Inflammatory macrophage (primary cell): ENCODE results near the gene COL23A1.
"Not testable (repeated sequence)": the region's sequence is repeated elsewhere in the genome, so short reads cannot be mapped to it uniquely, and the experiment has no call there.

Source experiments
- DNase-seq, 2 donors: peaks; one replicate each; pipeline ENCODE4 v3.0.0-alpha.2; 2020 to 2022

The COL23A1 gene

DNA sequence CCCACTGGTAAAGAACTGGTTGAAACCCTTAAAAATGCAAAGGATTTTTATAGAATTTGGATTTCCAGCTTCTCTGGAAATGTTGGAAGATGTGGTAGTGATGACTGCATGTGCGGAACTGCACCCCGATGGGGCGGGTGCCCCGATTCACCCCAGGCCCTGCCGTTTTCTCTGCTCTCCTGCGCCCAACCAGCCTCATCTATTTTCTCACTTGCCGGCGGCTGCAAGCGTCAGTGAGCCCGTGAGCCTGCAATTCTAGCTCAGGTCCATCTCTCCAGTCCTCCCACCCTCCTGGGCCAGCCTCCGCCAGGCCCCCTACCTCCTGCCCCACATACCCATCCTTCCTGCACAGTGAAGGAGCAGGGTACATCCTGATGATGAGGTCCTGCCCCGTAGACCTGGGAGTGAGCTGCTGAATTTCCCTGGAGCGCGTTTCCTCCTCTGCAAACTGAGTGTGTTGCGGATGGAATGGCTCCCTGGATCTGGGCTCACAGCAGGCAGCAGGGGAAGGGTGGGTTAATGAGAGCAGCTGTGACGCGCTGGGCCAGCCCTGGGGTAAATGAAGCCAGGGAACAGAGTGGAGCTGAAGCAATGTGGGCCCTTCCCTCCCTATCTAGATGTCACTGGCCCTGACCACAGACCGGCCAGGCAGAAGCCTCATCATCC lies 311.7 kb downstream of the COL23A1 start:
- no peak for DNase-seq

DNA sequence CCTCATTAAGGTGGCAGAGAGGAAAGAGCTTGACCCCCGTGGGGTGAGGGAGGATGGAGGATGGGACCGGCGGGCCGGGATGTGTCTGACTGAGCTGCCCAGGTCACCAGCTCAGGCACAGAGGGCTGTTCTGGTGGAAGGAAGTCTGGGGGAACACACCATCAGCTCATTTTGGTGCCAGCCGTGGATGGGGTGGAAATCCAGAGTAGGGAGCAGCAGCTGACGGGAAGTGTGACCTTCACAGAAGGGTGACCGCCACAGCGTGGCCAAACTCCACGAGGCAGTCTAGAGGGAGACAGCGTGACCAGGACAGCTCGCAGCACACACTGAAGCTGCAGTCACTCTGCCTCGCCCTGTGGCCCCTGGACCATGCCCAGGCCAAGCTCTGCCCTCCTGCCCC lies 312.3 kb downstream of the COL23A1 start:
- DNase-seq = no peak

DNA sequence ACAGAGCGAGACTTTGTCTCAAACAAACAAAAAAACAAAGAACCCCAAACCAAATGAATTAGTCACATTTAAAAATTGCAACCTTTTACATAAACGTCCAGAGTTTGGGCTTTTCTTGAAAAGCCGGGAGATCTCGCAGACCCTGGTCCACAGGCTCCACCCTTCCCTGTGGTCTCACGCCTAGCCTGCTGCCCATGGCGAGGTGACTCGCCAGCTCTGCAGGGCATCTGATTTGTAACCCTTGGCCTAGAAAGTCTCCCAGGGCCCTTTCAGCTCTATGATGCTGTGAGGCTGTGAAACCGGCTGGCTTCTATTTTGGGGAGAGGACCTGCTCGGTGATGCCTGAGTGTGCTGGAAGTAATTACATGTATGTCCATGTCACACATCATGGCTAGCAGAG lies 312.8 kb downstream of the COL23A1 start:
- DNase-seq = no peak

DNA sequence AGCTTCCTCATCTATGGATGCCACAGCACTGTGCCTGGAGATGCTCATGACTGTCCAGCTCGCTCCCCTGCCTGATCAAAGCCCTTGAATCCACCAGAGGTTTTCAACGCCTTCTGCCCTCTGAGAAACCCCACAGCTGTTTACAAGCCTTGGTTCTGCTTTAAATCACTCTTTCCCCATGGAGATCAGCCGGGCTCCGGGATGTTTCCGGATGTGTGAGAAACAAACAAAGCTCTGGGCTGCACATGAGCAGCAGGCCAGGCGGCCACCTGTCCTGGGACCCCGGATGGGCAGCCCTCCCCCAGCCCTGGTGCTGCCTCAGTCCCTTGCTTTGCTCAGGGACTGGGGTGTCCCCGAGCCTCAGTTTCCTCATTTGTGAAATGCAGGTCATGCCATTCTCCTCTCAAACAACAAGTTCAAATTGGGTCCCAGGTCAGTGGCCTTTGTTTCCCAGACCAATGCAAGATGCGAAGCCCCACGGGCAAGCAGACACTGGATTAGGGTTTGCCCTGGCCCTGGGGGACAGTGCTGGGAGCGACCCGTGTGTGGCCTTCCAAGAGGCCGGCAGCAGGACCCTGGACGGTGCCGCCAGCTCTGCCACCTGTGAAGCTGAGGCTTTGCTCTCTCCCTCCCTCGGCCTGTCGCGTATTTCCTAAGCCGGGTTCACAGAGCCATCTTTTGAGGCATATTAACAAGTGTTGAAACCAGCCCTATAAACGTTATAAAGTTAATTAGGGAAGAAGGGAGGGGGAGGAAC lies 315.2 kb downstream of the COL23A1 start:
- no peak for DNase-seq

DNA sequence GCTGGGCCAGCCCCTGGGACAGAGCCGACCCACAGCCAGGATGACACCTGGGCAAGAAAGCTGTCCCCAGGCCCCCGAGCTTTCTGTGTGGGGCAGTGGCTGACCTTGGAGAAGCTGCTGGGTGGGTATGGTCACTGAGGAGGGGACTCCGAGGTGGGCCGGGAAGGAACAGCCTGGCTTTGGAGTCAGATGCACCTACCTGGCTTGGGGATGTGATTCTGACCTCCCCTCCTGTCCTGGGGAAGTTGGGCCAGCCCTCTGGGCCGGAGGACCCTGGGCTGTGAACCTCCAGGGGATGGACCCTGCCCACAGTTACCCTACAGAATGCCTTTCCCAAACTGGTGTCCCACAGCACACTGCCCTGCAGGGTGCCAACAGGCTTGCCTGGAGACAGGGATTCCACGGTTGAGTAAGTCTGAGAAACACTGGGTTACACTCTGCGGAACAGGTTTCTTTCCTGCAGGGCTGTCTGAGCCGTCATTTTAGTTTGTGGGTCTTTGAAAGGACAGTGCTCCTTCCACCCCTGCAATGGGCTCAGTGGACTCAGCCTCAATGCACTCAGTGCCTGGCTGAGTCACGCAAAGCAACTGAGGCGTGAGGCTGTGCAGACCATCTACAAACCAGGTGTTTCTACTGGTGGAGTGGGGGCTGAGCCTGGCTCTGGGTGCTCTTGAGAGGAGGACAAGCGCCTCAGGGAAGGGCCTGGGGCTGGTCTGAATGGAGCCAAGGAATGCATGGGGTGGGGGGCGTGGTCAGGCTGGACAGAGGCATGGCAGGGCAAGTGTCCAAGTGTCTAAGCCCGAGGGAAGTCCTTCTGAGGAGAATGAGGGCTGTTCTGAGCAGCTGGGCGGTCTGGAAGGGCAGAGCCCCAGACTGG lies 316.3 kb downstream of the COL23A1 start:
- DNase-seq = no peak

DNA sequence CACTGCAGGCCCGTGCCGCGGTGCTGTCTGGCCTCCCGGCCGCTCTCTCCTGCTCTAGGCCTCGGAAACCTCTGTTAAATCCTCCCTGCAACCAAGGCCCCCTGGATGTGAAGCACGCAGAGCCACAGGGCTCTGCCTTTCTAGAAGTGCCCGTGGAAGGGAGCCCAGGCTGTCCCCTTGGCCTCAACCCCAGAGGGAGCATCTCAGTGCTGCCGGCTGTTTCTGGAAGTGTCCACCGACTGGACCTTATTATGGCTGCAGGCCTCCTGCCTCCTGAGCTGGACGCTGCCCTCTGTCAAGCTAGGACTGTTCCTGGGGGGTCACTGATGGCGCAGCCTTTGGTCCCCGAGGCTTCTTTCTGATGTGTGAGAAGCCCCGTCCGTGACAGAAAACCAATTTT lies 317.2 kb downstream of the COL23A1 start:
- no peak for DNase-seq

DNA sequence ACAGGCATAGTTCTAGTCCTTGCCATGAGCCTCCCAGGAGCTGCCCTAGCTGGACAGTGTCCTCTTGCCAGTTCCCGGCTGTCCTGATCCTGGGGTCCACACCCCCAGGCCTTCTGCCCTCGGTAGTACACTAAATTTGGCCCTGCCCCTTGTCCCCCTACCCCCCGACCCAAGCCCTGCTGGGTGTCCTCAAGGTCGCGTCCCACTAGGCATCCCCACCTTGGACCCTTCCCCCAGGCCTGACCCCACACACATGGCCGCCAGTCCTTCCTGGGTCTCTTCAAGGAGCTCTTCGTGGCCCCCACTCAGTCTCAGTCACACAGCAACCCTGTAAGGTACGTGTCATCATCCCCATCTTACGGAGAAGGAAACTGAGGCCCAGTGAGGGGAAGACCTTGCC lies 317.6 kb downstream of the COL23A1 start:
- DNase-seq = no peak

DNA sequence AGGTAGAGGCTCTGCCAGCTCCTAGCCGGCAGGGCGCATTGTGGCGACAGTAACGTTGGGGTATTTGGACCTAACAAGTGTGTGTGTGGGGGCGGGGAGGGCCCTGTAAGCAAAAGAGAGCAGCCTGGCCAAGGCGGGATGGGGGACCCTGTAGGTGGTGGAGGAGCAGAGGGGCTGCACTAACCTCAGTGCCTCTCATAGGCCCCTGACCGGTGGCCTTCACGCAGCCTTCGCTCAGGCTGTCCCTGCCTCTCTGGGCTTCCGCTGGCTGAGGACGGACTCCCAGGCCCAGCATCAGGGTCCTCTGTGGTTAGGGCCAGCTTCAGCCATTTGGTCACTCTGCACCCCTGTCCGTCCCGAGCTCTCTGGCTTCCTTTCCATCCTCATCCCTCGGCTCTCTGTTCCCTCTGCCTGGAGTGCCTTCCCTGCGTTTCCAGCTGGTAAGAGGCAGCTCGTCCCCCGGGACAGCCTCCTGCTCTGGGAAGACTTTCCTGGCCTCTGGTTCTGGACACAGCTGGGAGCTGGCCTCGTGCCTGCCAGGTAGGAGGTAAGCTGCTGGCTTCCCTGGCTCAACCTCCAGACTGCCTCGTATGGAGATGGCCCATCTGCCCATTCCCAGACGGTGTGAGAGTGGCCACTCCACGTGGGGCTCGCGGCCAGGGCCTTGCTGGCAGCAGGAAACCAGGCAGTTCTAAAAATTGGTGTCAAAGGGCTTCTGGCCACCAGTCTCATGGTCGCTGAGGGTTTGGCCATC lies 318.3 kb downstream of the COL23A1 start:
- no peak for DNase-seq

DNA sequence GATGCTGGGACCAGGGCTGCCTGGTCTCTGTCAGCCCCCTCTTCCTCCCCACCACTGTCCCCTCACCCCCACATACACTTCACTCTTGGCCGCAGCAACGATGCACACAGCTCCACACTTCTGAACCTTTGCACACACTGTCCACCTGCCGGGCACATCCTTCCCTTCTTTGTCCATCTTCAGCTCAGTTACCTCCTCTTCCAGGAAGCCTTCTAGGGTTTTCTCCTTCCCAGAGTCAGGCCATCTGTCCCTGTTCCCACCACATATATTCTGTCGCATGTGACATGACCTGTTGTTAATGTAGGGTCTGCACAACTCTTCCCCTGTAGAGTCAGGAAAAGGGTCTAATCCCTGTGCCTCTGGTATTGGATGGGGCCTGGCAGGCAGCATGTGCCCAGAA lies 319.0 kb downstream of the COL23A1 start:
- no peak for DNase-seq

DNA sequence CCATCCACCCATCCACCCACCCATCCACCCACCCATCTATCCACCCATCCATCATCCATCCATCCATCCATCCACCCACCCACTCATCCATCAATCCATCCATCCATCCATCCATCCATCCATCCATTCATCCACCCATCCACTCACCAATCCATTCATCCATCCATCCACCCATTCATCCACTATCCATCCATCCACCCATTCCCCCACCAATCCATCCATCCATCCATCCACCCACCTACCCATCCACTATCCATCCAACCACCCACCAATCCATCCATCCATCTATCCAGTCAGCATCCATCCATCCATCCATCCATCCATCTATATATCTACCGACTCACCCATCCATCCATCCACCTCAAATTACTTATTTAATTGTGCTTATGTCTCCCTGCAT lies 320.7 kb downstream of the COL23A1 start:
- no peak for DNase-seq

DNA sequence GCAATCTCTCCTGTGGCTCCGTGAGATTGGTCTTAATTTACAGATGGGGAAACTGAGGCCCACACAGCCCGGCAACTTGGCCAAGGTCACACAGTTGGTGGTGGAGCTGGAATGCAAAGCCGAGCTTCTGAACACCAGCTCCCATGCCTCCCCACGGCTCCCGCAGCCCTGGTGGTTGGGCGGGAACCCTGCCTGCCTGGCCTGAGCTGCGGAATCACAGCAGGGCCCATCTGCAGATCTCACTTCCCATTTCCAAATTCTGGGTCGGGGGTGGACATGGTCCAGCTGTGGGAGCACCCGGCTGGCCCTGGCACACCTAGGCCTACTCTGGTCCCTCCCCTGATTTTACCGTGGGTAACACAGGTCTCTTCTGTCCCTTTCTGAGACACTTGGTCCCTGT lies 322.3 kb downstream of the COL23A1 start:
- no peak for DNase-seq

DNA sequence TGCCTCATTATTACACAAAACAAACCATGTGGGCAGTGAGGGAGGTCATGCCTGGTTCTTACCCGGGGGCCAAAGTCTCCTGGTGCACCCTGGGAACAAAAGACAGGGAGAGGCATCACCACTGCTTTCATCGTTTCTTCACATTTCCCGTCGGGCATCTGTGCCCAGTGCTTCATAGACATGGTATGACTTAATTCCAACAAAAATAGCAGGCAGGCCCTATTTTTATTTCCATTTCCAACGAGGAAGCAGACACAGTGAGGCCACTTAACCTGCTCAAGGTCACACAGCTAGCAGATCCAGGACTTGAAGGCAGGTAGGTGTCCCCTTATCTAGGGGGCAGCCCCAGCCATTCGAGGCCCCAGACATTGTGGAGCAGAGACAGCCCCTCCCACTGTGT lies 322.9 kb downstream of the COL23A1 start:
- DNase-seq = no peak

DNA sequence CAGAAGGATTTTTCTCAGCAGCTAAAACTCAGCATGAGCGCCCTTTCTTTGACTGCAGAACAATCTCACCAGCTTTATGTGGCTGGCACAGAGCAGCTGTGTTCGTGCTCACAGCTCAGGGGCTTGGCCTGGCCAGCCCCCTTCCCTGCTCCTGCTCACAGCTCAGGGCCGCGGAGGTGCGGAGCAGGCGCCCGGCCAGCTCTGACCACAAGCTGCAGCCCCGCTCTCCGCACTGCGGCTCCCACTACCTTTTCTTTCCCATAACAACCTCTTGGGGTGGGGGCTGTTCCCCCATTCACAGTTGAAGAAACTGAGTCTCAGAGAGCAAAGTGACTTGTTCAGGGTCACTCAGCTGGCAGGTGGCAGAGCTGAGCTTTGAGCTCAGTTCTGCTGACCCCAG lies 323.6 kb downstream of the COL23A1 start:
- no peak for DNase-seq

DNA sequence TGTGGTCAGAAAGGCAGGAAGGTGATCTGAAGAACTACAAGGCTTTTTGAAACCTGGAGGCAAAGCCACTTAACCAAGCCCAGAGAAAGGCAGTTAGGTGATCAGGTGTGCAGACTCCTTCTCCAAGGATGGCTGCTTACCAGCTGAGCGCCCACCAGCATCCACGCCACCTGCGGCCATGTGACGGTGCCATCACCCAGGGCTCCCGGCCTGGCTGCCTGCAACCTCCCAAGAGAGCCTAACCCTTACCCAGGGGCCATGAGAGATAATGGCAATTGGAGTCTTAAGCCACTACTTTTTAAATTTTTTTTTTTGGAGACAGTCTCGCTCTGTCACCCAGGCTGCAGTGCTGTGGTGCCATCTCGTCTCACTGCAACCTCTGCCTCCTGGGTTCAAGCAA lies 324.4 kb downstream of the COL23A1 start:
- no peak for DNase-seq

DNA sequence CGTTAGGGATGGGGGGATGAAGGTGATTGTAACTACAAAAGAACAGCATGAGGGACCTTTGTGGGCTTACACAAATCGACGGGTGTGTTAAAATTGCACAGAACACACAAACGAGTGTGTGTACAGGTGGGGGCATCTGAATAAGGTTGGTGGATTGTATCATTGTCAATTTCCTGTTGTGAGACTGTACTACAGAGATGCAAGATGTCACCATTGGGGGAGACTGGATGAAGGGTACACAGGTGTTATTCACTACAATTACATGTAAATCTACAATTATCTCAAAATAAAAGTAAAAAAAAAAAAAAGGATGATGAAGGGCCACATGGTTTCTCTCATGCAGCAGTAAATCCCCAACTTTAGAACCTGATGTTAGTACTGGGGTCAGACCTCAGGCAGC lies 326.1 kb downstream of the COL23A1 start:
- DNase-seq = no peak

DNA sequence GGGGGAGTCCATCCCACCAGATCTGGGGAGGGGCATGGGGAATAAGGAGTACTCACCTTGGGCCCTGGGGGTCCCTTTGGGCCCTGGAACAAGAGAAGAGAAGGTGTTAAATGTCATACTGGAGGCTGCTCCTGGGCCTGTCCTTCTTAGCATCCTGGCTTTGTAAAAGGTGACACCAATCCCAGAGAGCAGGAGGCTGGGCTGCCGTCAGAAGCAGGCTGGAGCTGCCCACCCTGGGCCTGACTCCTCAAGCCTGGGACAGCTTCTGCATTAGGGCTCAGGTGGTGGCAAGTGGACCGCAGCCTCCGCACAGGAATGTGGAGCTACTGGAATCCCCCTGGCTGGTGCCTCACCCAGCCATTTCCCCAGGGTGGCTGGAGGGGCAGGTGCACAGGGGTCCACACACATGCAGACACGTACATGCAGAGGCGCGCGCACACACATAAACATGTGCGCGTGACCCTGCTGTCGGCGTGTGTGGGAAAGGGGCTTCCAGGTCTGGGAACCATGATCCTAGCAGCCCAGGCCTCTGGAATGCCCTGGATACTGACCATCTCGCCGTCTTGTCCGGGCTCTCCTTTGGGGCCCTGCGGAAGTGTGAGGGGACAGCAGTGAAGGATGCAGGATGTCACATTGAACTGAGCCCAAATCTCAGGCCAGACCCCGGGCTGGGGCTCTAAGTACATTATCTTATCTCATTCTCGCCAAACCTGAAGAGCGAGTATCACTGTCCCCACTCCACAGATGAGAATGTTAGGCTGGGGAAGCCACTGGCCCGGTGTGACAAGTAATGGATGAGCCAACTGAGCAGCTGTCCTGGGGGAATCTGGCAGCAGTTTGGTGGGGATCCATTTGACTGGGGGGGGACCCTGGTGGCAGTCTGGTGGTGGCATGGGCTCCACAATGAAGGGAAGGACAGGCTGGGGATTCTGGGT lies 328.3 kb downstream of the COL23A1 start:
- no peak for DNase-seq

DNA sequence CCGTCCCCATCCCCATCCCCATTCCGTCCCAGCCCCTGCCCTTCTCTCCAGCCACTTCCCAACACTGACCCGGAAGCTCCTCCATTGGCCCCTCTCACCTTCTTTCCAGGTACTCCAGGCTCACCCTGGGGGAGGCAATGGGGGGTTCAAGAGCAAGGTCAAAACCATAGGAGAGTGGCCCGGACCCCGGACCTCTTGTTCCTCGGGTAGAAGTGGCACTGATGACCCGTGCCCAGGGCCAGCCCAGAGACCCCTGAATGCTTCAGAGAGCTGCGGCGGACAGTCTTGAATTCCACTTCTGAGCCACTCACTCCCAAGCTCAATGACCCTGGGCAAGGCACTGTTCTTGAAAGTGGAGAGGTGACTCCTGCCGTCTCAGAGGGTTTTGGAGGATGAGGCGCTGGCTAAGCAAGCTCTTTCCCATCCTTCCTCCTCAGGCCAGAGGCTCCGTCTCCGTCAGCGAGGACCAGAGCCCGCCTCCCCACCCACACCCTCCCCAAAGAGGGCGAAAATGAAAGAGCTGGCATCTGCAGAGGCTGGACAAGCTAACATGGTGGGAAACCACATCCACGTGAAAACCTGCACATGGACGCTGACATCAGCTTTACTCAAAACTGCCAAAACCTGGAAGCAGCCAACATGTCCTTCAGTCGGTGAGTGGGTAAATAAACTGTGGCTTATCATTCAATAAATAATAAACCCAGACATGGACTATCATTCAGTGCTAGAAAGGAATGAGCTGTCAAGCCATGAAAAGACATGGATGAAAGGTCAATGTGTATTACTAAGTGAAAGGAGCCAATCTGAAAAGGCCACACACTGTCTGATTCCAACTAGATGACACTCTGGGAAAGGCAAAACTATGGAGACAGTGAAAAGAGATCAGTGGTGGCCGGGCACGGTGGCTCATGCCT lies 330.3 kb downstream of the COL23A1 start:
- peak; percentile 23 to 37 for DNase-seq

DNA sequence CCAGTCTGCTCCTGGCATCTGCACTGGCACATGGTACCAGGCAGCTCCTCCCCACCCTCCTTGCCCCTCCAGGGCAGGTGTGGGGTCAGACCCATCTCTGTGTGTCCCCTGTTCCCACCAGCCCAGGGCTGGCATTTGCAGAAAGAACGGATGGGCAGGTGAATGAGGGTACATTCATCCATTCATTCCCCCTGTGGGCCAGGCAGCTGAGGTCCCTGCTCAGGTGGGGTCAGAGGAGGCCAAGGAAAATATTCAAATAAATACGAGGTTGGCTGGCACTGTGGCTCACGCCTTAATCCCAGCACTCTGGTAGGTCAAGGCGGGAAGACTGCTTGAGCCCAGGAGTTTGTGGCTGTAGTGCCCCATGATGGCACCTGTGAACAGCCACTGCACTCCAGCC lies 332.5 kb downstream of the COL23A1 start:
- DNase-seq = no peak

DNA sequence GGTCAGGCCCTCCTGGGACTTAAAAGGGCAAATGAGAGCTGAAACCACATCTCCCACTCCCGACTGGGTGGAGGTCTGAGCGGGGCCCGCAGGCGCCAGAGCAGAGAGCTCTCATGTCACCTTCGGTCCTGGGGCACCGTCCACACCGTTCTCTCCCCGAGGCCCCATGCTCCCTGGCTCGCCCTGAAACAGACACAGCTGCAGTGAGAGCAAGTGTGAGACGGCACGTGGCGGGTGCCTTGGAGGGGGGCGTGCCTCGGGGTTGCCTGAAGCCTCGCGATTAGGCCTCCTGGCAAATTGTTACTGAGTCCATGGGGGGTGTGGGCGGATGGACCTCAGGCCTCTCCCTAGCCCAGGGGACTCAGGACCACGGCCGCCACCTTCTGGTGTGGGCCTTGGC lies 333.4 kb downstream of the COL23A1 start:
- no peak for DNase-seq

DNA sequence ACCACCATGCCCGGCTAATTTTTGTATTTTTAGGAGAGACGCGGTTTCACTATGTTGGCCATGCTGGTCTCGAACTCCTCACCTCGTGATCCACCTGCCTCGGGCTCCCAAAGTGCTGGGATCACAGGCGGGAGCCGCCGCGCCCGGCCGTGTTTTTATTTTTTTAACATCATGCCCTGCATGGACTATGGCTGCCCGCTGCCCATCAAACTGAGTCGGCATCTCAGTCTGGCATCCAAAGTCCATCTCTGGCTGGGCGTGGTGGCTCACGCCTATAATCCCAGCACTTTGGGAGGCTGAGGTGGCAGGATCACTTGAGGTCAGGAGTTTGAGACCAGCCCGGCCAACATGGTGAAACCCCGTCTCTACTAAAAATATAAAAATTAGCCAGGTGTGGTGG lies 336.6 kb downstream of the COL23A1 start:
- not testable (repeated sequence) for DNase-seq

DNA sequence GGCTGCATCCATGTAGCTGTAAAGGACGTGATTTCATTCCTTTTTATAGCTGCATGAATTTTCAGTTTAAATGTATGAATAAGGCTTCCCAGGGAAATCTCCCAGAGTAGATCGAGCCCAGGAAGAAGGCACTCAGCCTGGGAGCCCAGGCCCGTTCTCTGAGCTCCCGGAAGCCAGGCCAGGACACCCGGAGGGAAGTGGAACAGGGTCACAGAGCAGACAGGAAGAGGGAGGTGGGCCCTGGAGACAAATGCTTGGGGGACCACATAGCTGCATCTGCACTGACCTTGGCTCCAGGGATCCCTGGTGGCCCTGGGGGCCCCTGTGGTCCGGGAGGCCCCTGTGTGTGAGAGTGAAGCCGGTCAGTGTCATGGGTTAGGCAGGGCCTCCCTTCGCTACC lies 337.9 kb downstream of the COL23A1 start:
- no peak for DNase-seq
